GM18870 (cell line): ENCODE results near the gene SYCP2L.
"Not testable (repeated sequence)": the region's sequence is repeated elsewhere in the genome, so short reads cannot be mapped to it uniquely, and the experiment has no call there.

Experiments
- ATAC-seq: cut with Tn5 transposase; IDR thresholded peaks from one replicate; pipeline ENCODE4 v1.9.1; 2021; ENCODE audit warnings: moderate library complexity; ENCODE audit not compliant: unreplicated experiment

SYCP2L gene

DNA sequence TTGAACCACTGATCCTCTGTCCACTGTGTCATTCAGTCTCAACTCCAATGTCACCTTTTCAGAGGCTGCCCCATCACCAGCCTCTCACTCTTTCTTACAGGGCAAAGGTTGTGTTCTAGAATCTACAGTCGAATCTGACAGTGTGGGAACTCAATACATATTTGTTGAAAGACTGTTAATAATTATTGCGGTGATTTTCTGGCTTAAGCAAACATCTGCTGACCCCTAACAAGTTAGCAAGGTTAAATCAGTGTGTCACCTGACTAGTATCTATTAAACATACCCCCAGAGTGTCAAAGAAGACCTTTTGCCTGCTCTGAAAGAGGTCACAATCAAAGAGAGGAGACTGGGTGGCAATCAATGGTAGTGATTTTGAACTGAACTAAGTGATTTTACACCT lies 115.3 kb downstream of the SYCP2L start:
- no peak for ATAC-seq

DNA sequence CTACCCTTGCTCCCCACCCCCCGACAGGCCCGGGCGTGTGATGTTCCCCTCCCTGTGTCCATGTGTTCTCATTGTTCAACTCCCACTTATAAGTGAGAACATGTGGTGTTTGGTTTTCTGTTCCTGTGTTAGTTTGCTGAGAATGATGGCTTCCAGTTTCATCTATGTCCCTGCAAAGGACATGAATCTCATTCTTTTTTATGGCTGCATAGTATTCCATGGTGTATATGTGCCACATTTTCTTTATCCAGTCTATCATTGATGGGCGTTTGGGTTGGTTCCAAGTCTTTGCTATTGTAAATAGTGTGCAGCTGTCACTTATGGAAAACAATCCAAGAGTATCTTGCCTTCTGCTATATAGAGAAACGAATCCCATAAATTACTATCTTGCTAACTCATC lies 116.4 kb downstream of the SYCP2L start:
- ATAC-seq: not testable (repeated sequence)

DNA sequence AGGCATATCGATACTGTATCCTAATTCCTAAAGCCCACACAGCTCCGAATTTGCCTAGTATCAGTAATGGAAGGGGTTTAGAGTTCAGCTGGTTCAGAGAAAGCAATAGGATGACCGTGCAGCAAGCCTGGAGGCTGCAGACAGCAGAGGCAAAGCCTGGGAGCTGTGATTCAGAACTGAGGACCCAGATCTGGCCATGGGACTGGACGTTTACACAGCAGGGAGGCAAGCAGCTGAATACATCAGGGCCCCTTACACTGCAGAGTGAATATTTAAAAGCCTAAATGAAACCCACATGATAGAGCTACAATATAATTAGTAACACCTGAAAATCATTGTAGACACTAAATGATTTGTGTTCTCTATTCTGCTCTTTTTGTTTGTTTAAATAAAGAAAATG lies 119.2 kb downstream of the SYCP2L start:
- no peak for ATAC-seq

DNA sequence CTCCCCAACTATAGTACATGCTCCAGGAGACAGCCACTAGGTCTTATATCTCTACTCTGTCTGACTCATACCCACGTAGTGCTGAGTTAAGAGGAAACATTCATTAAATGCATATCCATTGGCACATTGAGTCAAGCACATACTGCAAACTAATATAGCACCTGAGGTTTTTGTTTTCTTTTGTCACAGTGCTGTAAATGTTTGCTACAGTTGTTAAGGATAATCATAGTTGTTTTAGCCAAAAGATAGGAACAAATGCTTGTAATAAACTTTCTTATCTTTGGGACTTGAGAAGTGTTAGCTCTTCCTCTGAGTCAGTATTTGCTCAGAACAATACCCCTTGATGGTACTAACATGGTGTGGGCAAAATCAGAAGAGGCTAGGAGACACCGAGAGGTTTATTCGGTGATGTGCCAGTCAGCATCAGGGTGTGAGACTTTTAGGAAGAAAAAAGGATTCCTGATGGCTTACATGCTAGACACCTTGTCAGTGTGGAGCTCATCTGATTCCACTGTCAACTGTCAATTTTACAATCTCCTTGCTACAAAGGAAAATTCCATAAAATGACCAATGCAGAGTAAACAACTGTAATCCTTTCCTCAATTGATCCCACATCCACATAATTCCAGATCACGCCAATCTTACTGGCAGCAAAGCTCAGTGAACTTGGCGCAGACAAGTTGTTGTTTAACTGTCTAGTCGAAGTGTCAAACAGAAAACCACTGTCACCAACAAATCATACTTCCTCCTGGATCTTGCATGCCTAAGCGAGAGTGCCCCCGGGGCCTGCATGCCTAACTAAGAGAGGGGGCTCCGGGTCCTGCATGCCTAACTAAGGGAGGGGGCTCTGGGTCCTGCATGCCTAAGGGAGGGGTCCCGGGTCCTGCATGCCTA lies 121.1 kb downstream of the SYCP2L start:
- ATAC-seq: no peak

DNA sequence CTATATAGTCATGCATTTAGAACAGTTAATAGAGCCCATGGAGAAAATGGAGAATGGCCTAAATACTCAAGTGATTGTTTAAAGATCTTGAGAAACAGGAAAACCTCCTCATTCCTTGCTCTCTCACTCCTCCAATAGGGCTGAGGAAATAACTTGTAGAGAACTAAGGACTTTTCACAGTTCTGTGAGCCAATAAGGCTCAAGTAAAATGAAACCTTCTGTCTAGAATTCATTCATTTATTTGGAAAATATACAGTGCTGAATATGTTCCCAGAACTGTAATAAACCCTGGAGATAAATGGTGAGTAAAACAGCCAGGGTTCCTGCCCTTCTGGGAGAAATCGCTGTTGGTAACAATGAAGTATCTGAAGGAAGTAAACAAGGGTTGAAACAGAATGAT lies 122.0 kb downstream of the SYCP2L start:
- no peak for ATAC-seq

DNA sequence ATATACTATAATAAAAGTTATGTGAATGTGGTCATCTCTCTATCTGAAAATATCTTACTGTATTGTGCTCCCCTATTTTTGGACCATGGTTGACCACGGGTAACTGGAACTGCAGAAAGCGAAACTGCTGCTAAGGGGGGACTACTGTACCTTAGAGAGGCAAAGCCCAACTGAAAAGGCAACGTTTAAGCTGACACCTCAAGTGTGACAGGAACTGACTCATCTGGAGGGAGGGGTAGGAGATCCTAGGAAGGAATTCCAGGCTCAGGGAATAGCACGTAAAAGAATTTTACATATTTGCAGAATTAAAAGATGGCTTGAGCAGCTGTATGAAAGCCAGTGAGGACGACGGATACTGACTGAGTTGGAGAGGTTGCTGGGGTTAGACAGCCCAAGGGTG lies 122.5 kb downstream of the SYCP2L start:
- ATAC-seq: no peak

DNA sequence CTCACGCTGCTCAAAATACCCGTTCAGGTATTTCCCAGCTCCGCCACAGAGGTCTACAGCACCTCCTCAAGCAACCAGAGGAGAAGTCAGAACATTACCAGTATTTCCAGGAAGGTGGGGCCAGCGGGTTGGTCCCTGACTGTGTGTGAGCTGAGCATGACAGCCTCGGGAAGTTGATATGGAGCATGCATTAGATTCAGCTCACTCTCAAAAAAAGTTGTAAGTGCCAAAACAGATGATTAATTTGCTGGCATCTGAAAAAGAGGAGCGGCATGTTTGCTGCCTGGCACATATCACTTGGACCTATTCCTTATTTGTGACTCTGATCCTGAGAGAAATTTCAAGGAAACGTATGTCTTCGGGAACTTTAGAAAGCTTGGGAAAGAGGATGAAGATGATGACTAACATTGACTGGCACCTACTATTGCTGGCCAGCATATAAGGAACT lies 125.0 kb downstream of the SYCP2L start:
- no peak for ATAC-seq

DNA sequence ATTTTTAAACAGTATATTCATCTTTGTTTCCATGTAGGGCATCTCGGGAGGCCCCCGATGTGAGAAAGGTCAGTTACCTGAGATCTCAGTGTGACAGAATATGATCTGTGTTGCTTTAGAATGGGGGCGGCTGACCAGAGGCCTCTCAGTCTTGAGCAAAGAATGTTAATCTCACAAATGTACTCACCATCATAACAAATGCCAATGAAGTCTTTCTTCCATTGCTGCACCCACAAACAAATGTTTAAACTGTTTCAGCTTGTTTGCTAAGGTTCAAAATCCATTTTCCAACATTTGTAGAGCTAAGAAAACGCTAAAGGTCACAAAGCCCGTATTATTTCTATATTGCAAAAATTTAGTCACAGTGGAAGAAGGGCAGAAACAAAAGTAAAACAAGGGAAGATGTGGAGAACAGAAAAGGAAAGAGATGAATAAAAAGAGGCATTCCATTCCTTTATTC lies 125.5 kb downstream of the SYCP2L start:
- ATAC-seq: no peak

DNA sequence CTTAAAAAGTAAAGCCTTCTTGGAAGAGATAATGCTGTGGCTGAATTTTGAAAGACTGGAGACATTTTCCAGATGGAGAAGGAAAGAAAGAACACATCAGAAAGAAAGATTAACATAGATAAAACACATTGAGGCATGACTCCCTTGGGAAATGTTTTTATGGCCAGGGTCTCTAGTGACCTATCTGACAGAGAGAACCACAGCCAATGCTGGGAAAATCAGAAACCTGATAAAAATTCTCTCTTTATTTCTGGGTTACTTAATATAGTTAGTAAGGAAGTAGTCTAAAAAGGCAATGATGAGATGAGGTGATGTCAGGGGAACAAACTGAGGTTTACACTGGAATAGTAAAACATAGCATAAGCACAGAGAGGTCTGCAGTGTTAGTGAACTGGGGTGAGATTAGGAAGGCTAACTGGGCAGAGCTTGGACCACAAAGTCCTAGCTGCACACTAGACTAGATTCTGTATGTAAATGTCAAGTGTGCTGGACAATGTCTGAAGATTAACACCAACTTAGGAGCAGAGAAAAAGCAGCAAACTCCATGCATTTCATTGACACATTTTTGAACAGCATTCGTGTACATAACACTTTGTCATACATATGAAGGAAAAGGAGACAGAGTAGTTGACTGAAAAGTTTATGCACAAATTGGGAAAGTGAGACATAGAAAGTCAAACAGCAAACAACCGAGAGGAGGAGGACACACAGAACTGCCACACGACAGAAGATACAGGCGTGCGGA lies 126.3 kb downstream of the SYCP2L start:
- ATAC-seq: no peak

DNA sequence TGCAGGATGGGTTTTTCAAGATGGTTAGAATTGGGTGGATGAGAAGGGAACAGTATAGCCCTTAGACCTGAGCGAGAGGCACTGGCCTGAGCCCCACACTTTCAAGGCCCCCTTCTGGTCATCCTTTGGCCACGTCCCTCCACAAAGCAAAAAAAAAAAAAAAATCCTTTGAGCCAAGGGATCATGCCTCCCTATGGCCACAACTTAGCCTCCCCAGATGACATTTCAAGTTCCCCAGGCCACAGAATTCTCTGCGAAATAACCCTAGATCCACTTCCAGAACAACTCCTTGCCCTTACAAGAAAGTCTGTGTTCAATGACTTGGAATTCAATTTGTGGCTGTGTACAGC lies 126.8 kb downstream of the SYCP2L start:
- no peak for ATAC-seq

DNA sequence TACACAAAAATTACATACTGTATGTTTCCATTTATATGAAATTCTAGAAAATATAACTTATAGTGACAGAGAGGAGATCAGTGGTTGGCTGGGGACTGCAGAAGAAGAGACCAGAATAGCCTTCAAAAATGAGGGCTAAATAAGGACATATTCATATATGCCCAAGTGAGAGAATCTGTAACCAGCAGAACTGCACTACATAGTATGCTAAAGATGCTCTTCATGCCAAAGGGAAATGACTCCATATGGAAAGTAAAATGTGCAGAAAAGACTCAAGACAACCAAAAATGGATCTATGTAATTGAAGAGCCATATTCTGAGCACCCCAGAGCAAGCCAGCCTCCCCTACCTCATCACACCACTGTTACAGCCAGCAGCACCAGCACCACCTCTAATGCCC lies 128.2 kb downstream of the SYCP2L start:
- ATAC-seq: no peak

DNA sequence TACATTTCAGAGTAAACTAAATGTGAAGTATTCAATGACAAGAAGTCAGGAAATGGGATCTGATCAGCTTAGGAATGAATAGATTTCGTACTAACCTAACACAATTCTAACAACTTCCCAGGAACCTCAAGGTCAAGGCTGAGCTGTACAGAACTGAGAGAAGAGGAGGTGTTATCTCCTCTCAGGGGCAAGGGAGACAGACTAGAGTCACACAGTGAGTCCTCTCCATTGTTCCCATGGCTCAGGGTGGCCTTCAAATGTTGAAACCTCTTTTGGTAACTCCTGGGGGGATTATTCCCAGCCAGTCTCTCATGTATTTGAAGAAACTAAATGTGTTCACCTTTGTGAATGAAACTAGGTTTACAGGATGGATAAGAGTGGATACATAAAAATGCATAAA lies 129.6 kb downstream of the SYCP2L start:
- no peak for ATAC-seq

DNA sequence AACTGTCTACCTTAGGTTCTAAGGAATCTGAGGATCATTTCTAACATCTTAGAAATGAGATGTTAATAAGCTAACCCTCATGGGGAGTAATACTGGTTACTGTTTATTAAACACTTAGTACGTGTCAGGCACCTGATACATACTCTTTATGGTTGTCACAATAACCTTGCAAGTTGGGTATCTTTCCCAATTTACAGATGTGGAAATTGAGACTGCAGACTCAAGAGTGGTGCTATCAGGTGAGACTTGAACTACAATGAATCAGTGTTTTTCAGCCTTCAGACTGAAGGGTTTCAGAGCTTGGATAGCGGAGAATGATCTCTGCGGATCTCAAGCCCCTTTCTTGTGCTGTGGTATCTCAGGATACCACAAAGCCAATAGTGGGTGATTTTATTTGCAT lies 130.2 kb downstream of the SYCP2L start:
- no peak for ATAC-seq

DNA sequence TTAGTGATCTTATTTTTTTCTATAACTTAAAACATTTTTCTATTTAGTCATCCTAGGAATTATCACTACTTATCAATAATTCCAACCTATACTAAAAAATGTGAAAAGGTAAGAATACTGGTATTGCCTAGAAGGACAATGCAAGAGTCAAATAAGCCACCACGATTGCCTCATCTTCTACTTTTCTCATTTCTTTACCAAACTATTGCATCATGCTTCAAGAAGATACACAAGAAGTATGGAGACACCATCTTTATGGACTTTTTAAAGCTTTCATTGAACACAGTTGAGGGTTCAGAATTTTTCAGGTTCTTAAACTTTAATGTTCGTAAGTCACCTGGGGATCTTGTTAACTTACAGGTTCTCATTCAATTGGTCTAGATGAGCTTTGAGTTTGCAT lies 131.4 kb downstream of the SYCP2L start:
- no peak for ATAC-seq

DNA sequence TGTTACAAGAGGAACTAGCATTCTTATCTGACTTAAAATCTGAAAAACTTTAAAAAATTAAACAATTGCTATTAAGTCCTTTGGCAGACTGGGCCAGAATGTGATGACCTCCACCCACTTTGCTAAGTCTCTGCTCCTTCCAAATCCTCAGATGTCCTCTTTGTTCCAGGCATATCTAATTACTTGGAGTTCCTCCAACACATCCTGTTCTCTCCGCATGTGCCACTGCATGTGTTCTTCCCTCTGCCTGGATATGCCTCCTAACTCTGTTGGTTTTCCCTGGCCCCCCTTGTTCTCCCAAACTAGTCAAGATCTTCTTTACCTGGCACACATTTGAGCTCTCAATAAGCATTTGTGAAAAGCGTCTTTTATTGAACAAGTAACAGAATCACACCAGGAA lies 134.2 kb downstream of the SYCP2L start:
- no peak for ATAC-seq

DNA sequence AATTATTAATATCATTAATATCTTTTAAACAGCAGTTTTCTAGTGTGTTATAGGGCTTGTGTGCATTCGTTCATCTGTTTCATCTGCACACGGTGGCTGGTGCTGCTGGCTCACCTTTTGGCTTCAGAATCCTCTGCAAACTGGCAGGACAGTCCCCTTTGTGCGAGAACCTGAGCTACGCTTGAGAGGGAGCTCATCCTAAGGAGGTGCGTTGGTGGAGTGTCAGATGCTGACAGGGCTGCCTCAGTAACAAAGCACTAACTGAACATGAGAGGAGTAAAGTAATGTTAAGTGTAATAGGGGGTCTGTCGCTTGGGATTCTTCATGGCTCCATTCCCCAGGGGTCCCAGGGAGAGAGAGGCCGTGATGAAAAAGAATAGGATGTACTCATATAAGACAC lies 134.9 kb downstream of the SYCP2L start:
- ATAC-seq: no peak

DNA sequence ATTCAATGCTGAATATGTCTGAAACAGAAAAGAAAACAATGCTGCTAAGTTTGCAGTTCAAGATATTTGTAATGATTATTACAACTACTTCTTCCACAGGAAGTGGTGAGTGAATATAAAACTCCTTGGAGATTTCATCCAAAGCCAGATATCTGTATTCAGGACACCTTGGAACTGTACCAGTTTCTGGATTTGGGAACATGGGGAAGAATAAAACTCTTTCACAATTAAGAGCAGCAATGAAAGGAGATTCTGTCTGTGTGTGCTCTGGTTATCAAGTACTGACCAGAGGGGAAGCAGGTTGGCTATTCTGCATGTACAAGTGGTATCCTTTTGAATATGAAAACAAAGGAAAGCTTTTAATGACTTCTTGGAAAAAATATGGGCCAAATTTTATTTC lies 136.2 kb downstream of the SYCP2L start:
- ATAC-seq: no peak
